Fibroblast of lung (primary cell): ENCODE results near the gene MYO1D.

Experiments
- EZH2 ChIP-seq: IDR thresholded peaks from 2 replicates; pipeline ENCODE4 v1.5.1; 2012; ENCODE audit warnings: low read length, control low read depth, mild to moderate bottlenecking; ENCODE audit errors: missing control alignments
- TF ChIP-seq, protein P1 (sequence below), 2 donors: IDR thresholded peaks in 1 of 2; conservative IDR thresholded peaks in 1 of 2; 1 replicate in 1 of 2; 2 replicates in 1 of 2; pipeline ENCODE4 v1.5.1; 2011 to 2012; ENCODE audit warnings: low read length in 2 of 2, control low read depth in 1 of 2, inconsistent platforms in 1 of 2, low read depth in 1 of 2, mild to moderate bottlenecking in 1 of 2

DNA sequence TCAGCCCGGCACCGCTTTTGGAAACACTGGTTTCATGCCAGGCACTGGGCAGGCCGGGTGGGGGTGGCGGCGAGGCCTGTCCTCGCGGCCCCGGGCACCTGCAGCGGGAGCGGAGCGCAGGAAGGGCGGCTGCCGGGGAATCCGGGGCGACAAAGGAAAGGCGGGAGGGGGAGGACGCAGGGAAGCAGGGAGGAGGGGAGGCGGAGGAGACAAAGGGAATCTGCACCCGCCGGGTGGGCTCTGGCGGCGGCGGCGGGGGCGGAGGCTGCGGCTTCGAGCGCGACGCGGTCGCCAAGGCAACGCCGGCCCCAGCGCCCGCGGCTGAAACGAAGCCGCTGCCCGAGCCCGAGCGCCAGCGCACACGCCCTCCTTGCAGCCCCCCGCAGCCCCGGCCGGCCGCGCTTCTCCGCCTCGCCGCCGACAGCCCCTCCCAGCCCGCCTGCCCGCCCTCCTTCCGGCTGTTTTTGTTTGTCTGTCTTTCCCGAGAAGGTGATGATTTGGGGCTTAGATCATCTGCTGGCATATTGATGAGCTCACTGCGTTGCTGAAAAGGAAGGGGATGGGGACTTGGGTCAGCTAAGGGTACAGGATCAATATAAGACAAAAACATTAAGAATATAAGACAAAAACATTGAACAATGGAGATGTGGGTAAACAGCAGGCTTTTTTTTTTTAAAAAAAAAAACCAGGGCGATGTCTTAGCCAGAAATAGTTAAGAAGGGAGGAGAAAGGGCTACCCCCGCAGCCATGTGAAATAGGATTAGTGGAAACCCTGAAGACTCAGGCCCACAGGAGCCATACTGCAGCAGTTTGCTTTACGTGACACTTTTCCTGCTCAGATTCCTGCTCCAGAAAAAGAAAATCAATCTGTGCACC, 357.5 kb downstream of the MYO1D start:
- TF ChIP-seq, protein P1, sequence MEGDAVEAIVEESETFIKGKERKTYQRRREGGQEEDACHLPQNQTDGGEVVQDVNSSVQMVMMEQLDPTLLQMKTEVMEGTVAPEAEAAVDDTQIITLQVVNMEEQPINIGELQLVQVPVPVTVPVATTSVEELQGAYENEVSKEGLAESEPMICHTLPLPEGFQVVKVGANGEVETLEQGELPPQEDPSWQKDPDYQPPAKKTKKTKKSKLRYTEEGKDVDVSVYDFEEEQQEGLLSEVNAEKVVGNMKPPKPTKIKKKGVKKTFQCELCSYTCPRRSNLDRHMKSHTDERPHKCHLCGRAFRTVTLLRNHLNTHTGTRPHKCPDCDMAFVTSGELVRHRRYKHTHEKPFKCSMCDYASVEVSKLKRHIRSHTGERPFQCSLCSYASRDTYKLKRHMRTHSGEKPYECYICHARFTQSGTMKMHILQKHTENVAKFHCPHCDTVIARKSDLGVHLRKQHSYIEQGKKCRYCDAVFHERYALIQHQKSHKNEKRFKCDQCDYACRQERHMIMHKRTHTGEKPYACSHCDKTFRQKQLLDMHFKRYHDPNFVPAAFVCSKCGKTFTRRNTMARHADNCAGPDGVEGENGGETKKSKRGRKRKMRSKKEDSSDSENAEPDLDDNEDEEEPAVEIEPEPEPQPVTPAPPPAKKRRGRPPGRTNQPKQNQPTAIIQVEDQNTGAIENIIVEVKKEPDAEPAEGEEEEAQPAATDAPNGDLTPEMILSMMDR (conservative IDR thresholded peaks at IDR 0.05 in 1 of 2, IDR thresholded peaks at IDR 0.05 in 1 of 2; ENCODE audit: low read depth in 1 of 2, low read length in 2 of 2): no peak
- no peak for TF ChIP-seq EZH2
